ENCODE results near the gene CIITA. TPM values are rescaled to one million over a fixed set of nuclear protein-coding genes. Genes with fewer than 3 reads are reported as not detected.
A peak's percentile ranks its signal among the peaks of the same experiment; 100 is the strongest.
"Not testable (repeated sequence)": the region's sequence is repeated elsewhere in the genome, so short reads cannot be mapped to it uniquely, and the experiment has no call there.

Gene CIITA
- total and polyA plus RNA-seq, 4 experiments from 2014 or later: 0.08 to 1.6 (median 1.5) TPM

- peaks cover 23 to 39% (median 27%) of the 10 kb centered on the region in 4 donors for H3K4me1 Mint-ChIP-seq
- Histone ChIP-seq H3K4me1 (ENCODE audit: insufficient read depth, low read length) (peaks cover 21% of the 10 kb centered on the region), H3K36me3 (ENCODE audit: insufficient read depth, low read length) (peaks cover 15% of the 10 kb centered on the region)
- H3K27me3 Mint-ChIP-seq; H3K27ac ChIP-seq (ENCODE audit: low read depth, low read length); H3K9me3 ChIP-seq (ENCODE audit: control insufficient read depth in 1 of 2, low read length in 2 of 2); H3K9me3 Mint-ChIP-seq; H3K4me3 ChIP-seq (ENCODE audit: low read length in 2 of 2); H3K27me3 ChIP-seq (ENCODE audit: insufficient read depth, low read length); intact Hi-C loops (cut with micrococcal nuclease): not testable (repeated sequence)
- H3K36me3 Mint-ChIP-seq: peaks cover 40 to 53% of the 10 kb centered on the region in 2 donors
- H3K4me3 Mint-ChIP-seq: peak overlapping the region in 1 of 8 donors; percentile 21
- POLR2A ChIA-PET (ENCODE audit: partially characterized antibody): interaction anchor here (7.3 kb wide), 1 partner anchor 290 kb away, joined by 83 read pairs; the partner anchor contains the start of gene SOCS1
- DNase-seq: peak in 1 of 5 donors; percentile 51
- CTCF ChIA-PET (ENCODE audit: partially characterized antibody): interaction anchor here (11.6 to 13.2 kb wide), 2 partner anchors 16 to 290 kb away, joined by 120 to 197 read pairs; partner anchors contain the start of gene SOCS1
- H3K27ac Mint-ChIP-seq: peak overlapping the region in 5 of 7 donors; percentile 24 to 91 (median 79)
These were observed 89.6 kb downstream of the CIITA start for GRCh38 chr16:10966559-10966958.

- H3K4me1 Mint-ChIP-seq: peaks cover 30 to 50% (median 35%) of the 10 kb centered on the region in 4 donors
- ChIA-PET POLR2A (ENCODE audit: partially characterized antibody) (interaction anchor here (0.5 to 7.3 kb wide), 2 partner anchors 284 to 288 kb away, joined by 4 to 83 read pairs; partner anchors contain the start of gene SOCS1), CTCF (ENCODE audit: partially characterized antibody) (interaction anchor here (1.0 to 13.2 kb wide), 8 partner anchors 10 to 428 kb away, joined by 3 to 197 read pairs (median 8); partner anchors contain the start of gene SOCS1)
- peak overlapping the region in 1 of 7 donors; percentile 32 for H3K27ac Mint-ChIP-seq
- intact Hi-C loops (cut with micrococcal nuclease): no loop called here
- peaks cover 31 to 52% of the 10 kb centered on the region in 2 donors for H3K36me3 Mint-ChIP-seq
- H3K27ac ChIP-seq (ENCODE audit: low read depth, low read length): no peak overlapping the region
- peaks cover 34% of the 10 kb centered on the region for H3K4me1 ChIP-seq (ENCODE audit: insufficient read depth, low read length)
- H3K27me3 Mint-ChIP-seq: no peaks in the 10 kb centered on the region
- DNase-seq: no peak
- peaks cover 8% of the 10 kb centered on the region for H3K36me3 ChIP-seq (ENCODE audit: insufficient read depth, low read length)
- no peaks in the 10 kb centered on the region for H3K9me3 ChIP-seq (ENCODE audit: control insufficient read depth in 1 of 2, low read length in 2 of 2)
- no peaks in the 10 kb centered on the region for H3K27me3 ChIP-seq (ENCODE audit: insufficient read depth, low read length)
- H3K9me3 Mint-ChIP-seq: no peaks in the 10 kb centered on the region
- no peak overlapping the region for H3K4me3 ChIP-seq (ENCODE audit: low read length in 2 of 2)
- no peak overlapping the region for H3K4me3 Mint-ChIP-seq
These were observed 91.0 kb downstream of the CIITA start for GRCh38 chr16:10967986-10968385.

GRCh38 chr16:10968498-10968897 is 91.5 kb downstream of the CIITA start:
- DNase-seq: no peak
- Histone ChIP-seq H3K4me1 (ENCODE audit: insufficient read depth, low read length) (peaks cover 38% of the 10 kb centered on the region), H3K27me3 (ENCODE audit: insufficient read depth, low read length) (no peaks in the 10 kb centered on the region), H3K27ac (ENCODE audit: low read depth, low read length) (no peak overlapping the region), H3K4me3 (ENCODE audit: low read length in 2 of 2) (no peak overlapping the region), H3K9me3 (ENCODE audit: control insufficient read depth in 1 of 2, low read length in 2 of 2) (no peaks in the 10 kb centered on the region), H3K36me3 (ENCODE audit: insufficient read depth, low read length) (peaks cover 3% of the 10 kb centered on the region)
- POLR2A ChIA-PET (ENCODE audit: partially characterized antibody): interaction anchor here (0.5 to 7.3 kb wide), 2 partner anchors 283 to 288 kb away, joined by 4 to 83 read pairs; partner anchors contain the start of gene SOCS1
- CTCF ChIA-PET (ENCODE audit: partially characterized antibody): interaction anchor here (1.1 to 13.2 kb wide), 7 partner anchors 11 to 388 kb away, joined by 3 to 197 read pairs (median 9); partner anchors contain the start of gene SOCS1
- Mint-ChIP-seq H3K4me1 (peaks cover 30 to 55% (median 38%) of the 10 kb centered on the region in 4 donors), H3K4me3 (no peak overlapping the region), H3K27ac (peak overlapping the region in 1 of 7 donors; percentile 32), H3K27me3 (no peaks in the 10 kb centered on the region), H3K9me3 (no peaks in the 10 kb centered on the region), H3K36me3 (peaks cover 31 to 52% of the 10 kb centered on the region in 2 donors)
- intact Hi-C loops (cut with micrococcal nuclease): no loop called here

- POLR2A ChIA-PET (ENCODE audit: partially characterized antibody): interaction anchor here (7.3 kb wide), 1 partner anchor 287 kb away, joined by 83 read pairs; the partner anchor contains the start of gene SOCS1
- CTCF ChIA-PET (ENCODE audit: partially characterized antibody): interaction anchor here (1.3 to 13.2 kb wide), 5 partner anchors 11 to 387 kb away, joined by 3 to 197 read pairs (median 9); partner anchors contain the start of gene SOCS1
- Histone ChIP-seq H3K4me1 (ENCODE audit: insufficient read depth, low read length) (peaks cover 31% of the 10 kb centered on the region), H3K27me3 (ENCODE audit: insufficient read depth, low read length) (no peaks in the 10 kb centered on the region), H3K27ac (ENCODE audit: low read depth, low read length) (no peak overlapping the region), H3K36me3 (ENCODE audit: insufficient read depth, low read length) (peaks cover 2% of the 10 kb centered on the region), H3K9me3 (ENCODE audit: control insufficient read depth in 1 of 2, low read length in 2 of 2) (no peaks in the 10 kb centered on the region), H3K4me3 (ENCODE audit: low read length in 2 of 2) (no peak overlapping the region)
- intact Hi-C loops (cut with micrococcal nuclease): no loop called here
- Mint-ChIP-seq H3K36me3 (peaks cover 28 to 49% of the 10 kb centered on the region in 2 donors), H3K27ac (no peak overlapping the region), H3K9me3 (no peaks in the 10 kb centered on the region), H3K4me1 (peaks cover 24 to 45% (median 29%) of the 10 kb centered on the region in 4 donors), H3K27me3 (no peaks in the 10 kb centered on the region), H3K4me3 (no peak overlapping the region)
- DNase-seq: no peak
These were observed 92.6 kb downstream of the CIITA start for GRCh38 chr16:10969615-10970014.

- no peak overlapping the region for H3K27ac ChIP-seq (ENCODE audit: low read depth, low read length)
- Mint-ChIP-seq H3K36me3 (peaks cover 31 to 49% of the 10 kb centered on the region in 2 donors), H3K9me3 (no peaks in the 10 kb centered on the region), H3K4me1 (peaks cover 22 to 41% (median 25%) of the 10 kb centered on the region in 4 donors), H3K27ac (peak overlapping the region in 5 of 7 donors; percentile 3 to 77 (median 47)), H3K4me3 (no peak overlapping the region), H3K27me3 (no peaks in the 10 kb centered on the region)
- ChIA-PET POLR2A (ENCODE audit: partially characterized antibody) (interaction anchor here (2.4 to 7.3 kb wide), 2 partner anchors 286 kb away, joined by 24 to 83 read pairs; partner anchors contain the start of gene SOCS1), CTCF (ENCODE audit: partially characterized antibody) (interaction anchor here (1.3 to 13.2 kb wide), 6 partner anchors 11 to 386 kb away, joined by 3 to 197 read pairs (median 8); partner anchors contain the start of gene SOCS1)
- peaks cover 3% of the 10 kb centered on the region for H3K36me3 ChIP-seq (ENCODE audit: insufficient read depth, low read length)
- H3K27me3 ChIP-seq (ENCODE audit: insufficient read depth, low read length): no peaks in the 10 kb centered on the region
- H3K9me3 ChIP-seq (ENCODE audit: control insufficient read depth in 1 of 2, low read length in 2 of 2): no peaks in the 10 kb centered on the region
- DNase-seq: no peak
- H3K4me1 ChIP-seq (ENCODE audit: insufficient read depth, low read length): peaks cover 27% of the 10 kb centered on the region
- intact Hi-C loops (cut with micrococcal nuclease): no loop called here
- no peak overlapping the region for H3K4me3 ChIP-seq (ENCODE audit: low read length in 2 of 2)
These were observed 93.1 kb downstream of the CIITA start for GRCh38 chr16:10970065-10970464.

GRCh38 chr16:10971560-10971961 is 94.6 kb downstream of the CIITA start:
- peaks cover 3% of the 10 kb centered on the region for H3K36me3 ChIP-seq (ENCODE audit: insufficient read depth, low read length)

More at GRCh38 chr16:10971560-10971961, 94.6 kb downstream of the CIITA start:
- Histone ChIP-seq H3K27me3 (ENCODE audit: insufficient read depth, low read length) (no peaks in the 10 kb centered on the region), H3K4me3 (ENCODE audit: low read length in 2 of 2) (no peak overlapping the region), H3K27ac (ENCODE audit: low read depth, low read length) (no peak overlapping the region), H3K4me1 (ENCODE audit: insufficient read depth, low read length) (peaks cover 17% of the 10 kb centered on the region), H3K9me3 (ENCODE audit: control insufficient read depth in 1 of 2, low read length in 2 of 2) (no peaks in the 10 kb centered on the region)
- H3K27ac Mint-ChIP-seq: peak overlapping the region in 3 of 7 donors; percentile 25 to 30 (median 27)
- H3K4me1 Mint-ChIP-seq: peaks cover 11 to 26% (median 13%) of the 10 kb centered on the region in 4 donors
- POLR2A ChIA-PET (ENCODE audit: partially characterized antibody): interaction anchor here (0.8 to 2.4 kb wide), 3 partner anchors 284 to 385 kb away, joined by 4 to 24 read pairs (median 6); partner anchors contain the start of gene SOCS1
- intact Hi-C loops (cut with micrococcal nuclease): loop anchor here (1.0 kb wide), 1 partner anchor 286 kb away; no protein-coding TSS in a partner anchor
- H3K9me3 Mint-ChIP-seq: no peaks in the 10 kb centered on the region
- no peak overlapping the region for H3K4me3 Mint-ChIP-seq
- H3K36me3 Mint-ChIP-seq: peaks cover 27 to 43% of the 10 kb centered on the region in 2 donors
- CTCF ChIA-PET (ENCODE audit: partially characterized antibody): interaction anchor here (0.6 to 13.2 kb wide), 25 partner anchors 9 to 1097 kb away, joined by 3 to 197 read pairs (median 4); partner anchors contain the start of genes PRM2 and SOCS1
- peak in 4 of 5 donors; percentile 41 to 53 (median 48) for DNase-seq
- H3K27me3 Mint-ChIP-seq: no peaks in the 10 kb centered on the region
